Urinary bladder (tissue), 4 donors: ENCODE data around the gene SFRP2. TPM values are rescaled to one million over a fixed set of nuclear protein-coding genes. Genes with fewer than 3 reads are reported as not detected.

Source experiments
- DNase-seq: peaks from one replicate; pipeline ENCODE4 v3.0.0-alpha.2; 2015; ENCODE audit errors: extremely low spot score
- H3K27ac ChIP-seq: one replicate; pipeline ENCODE4 v1.5.1; 2013; ENCODE audit warnings: low read depth, mild to moderate bottlenecking, moderate library complexity
- H3K36me3 ChIP-seq: one replicate; pipeline ENCODE4 v1.6.1; 2013; ENCODE audit warnings: mild to moderate bottlenecking, moderate library complexity; ENCODE audit not compliant: insufficient read depth
- H3K4me1 ChIP-seq: one replicate; pipeline ENCODE4 v1.6.1; 2013; ENCODE audit warnings: mild to moderate bottlenecking, moderate library complexity; ENCODE audit not compliant: insufficient read depth
- H3K4me3 ChIP-seq: one replicate; pipeline ENCODE4 v1.5.1; 2013; ENCODE audit warnings: low read depth, low read length
- WGBS: extraction: QIAGEN DNeasy Blood & Tissue Kit; methylation state at CpG from one replicate; pipeline ENCODE4 v1.1.7; 2013; 5-methylcytosine and 5-hydroxymethylcytosine counted together
- polyA plus RNA-seq: library from polyadenylated mRNA; stranded (reverse); fragments of 200-250 nt; gene quantifications from one replicate; pipeline ENCODE4 v1.2.3, GENCODE V29; 2013
- total RNA-seq: library from RNA; depleted of rRNA; stranded (reverse); fragments of >200 nt; gene quantifications from one replicate; pipeline ENCODE4 v1.2.3, GENCODE V29; 2014
- donor health status: healthy with polysubstance abuse.
- donor health status: healthy.

Gene SFRP2, protein sequence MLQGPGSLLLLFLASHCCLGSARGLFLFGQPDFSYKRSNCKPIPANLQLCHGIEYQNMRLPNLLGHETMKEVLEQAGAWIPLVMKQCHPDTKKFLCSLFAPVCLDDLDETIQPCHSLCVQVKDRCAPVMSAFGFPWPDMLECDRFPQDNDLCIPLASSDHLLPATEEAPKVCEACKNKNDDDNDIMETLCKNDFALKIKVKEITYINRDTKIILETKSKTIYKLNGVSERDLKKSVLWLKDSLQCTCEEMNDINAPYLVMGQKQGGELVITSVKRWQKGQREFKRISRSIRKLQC
- total RNA-seq (119 TPM), polyA plus RNA-seq (62.9 TPM)

DNA sequence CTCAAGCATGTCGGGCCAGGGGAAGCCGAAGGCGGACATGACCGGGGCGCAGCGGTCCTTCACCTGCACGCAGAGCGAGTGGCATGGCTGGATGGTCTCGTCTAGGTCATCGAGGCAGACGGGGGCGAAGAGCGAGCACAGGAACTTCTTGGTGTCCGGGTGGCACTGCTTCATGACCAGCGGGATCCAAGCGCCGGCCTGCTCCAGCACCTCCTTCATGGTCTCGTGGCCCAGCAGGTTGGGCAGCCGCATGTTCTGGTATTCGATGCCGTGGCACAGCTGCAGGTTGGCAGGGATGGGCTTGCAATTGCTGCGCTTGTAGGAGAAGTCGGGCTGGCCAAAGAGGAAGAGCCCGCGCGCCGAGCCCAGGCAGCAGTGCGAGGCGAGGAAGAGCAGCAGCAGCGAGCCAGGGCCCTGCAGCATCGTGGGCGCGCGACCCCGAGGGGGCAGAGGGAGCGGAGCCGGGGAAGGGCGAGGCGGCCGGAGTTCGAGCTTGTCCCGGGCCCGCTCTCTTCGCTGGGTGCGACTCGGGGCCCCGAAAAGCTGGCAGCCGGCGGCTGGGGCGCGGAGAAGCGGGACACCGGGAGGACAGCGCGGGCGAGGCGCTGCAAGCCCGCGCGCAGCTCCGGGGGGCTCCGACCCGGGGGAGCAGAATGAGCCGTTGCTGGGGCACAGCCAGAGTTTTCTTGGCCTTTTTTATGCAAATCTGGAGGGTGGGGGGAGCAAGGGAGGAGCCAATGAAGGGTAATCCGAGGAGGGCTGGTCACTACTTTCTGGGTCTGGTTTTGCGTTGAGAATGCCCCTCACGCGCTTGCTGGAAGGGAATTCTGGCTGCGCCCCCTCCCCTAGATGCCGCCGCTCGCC lies at the start of gene SFRP2:
SFRP2 (minus strand) TSS at position 671 of the 864 bp plus-strand sequence; CDS start at position 423, 248 bp downstream.
- Histone ChIP-seq H3K27ac (no peak within 1 kb of the TSS), H3K36me3 (no peaks in the 10 kb centered on the region), H3K4me1 (peaks cover 2% of the 10 kb centered on the region), H3K4me3 (peak within 1 kb of the TSS; percentile 39)
- WGBS, result 2% methylated on average over 72 of the region's 72 CpGs
- no peak for DNase-seq

DNA sequence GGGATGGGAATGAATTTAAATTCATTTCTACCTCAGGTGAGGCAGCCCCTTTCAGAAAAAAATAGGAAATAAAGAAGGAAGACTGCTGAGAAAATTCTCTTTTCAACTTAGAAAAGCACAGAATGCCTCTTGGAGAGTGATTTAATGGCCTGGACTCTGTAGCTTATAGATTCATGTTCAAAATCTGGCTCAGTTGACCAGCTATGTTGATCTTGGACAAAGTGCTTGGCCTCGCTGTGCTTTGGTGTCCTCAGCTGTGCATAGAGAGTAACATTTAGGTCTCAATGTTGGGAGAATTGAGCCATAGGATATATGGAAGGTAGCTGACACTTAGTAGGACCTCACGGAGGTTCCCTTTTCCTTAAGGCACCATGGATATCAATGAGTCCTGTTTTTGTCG lies 49.7 kb upstream of the SFRP2 start:
- Histone ChIP-seq H3K4me3 (no peak overlapping the region), H3K36me3 (no peaks in the 10 kb centered on the region), H3K4me1 (no peaks in the 10 kb centered on the region), H3K27ac (no peak overlapping the region)
- WGBS, result 71% methylated on average over 3 of the region's 3 CpGs
- DNase-seq, result no peak

DNA sequence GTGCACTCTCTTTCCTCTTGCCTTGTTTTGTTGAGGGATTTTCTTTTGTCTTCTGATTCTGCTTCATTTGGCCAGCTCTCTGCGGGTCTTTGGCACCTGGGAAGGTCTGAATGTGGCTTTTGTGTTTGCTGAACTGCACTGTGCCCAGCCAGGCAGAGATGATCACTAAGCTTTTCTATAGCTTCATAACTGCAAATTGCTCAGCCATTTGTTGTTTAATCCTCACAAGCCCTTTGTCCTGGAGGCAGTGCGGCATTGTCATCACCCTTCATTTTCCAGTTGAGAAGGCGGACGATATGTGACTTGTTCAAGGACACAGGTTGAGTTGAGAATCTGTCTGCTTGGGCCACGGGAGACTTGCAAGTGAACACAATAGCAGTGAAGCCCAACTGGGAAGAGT lies 46.0 kb upstream of the SFRP2 start:
- 92% methylated on average over 5 of the region's 5 CpGs for WGBS
- no peaks in the 10 kb centered on the region for H3K36me3 ChIP-seq
- no peak overlapping the region for H3K4me3 ChIP-seq
- no peaks in the 10 kb centered on the region for H3K4me1 ChIP-seq
- H3K27ac ChIP-seq, result no peak overlapping the region
- no peak for DNase-seq

DNA sequence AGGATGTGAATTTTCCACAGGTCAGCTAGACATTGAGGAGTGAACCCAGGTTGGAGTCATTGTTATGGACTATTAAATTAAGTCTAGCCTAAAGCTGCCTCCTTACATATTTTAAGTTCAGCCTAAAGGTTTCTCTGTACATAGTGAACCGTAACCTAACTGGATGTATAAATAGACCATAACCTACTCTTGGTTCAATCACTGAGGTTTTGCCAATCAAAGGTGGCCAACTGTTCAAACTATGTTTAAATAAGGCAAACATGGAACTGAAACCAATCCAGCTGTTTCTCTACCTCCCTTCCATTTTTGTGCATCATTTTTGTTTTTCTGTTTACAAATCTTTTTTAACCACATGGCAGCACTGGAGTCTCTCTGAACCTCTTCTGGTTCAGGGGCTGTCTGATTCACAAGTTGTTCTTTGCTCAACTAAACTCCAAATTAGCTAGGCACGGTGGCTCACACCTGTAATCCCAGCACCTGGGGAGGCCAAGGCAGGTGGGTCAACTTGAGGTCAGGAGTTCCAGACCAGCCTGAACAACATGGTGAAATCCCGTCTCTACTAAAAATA lies 43.9 kb upstream of the SFRP2 start:
- Histone ChIP-seq H3K4me3 (no peak overlapping the region), H3K27ac (no peak overlapping the region), H3K4me1 (no peaks in the 10 kb centered on the region), H3K36me3 (no peaks in the 10 kb centered on the region)
- 95% methylated on average over 3 of the region's 3 CpGs for WGBS
- no peak for DNase-seq

DNA sequence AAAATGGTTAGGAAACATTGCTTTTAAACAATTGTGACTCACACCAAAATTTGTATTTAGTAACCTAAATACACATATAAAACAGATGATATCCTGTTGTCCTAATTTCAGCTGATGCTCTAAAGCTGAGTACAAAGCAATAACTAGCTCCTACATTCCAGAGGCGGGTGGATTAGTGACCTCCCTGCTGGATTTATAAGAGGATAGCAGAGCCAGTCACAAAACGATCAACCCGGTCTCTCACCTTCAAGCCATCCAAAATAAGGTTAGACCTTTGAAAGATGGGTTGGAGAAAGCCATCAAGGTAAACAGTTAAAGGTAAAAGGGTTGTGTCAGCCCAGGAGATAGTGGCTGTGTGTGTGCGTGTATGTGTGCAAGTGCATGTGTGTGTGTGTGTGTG lies 43.2 kb upstream of the SFRP2 start:
- DNase-seq, result no peak
- 66% methylated on average over 4 of the region's 4 CpGs for WGBS
- Histone ChIP-seq H3K4me1 (no peaks in the 10 kb centered on the region), H3K36me3 (no peaks in the 10 kb centered on the region), H3K27ac (no peak overlapping the region), H3K4me3 (no peak overlapping the region)

DNA sequence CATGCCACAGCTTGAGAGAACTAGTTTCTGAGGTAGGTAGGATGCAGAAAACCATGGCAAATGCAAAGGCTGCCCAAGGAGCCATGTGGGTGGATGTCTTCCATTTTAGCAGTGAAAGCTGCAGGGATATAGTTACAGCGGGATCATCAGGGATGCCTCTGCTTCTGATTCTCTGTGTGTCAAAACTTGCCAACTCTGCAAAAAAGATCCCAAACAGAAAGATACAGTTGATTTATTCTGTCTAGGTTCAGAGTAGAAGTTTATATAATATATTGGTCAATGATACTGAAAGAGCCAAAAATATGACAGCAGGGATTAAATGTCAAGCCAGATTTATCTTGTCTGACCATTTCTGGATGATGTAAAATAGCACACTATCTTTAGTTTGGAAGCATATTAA lies 42.4 kb upstream of the SFRP2 start:
- Histone ChIP-seq H3K27ac (no peak overlapping the region), H3K4me3 (no peak overlapping the region), H3K4me1 (no peaks in the 10 kb centered on the region), H3K36me3 (no peaks in the 10 kb centered on the region)
- 44% methylated on average over 1 of the region's 1 CpG for WGBS
- no peak for DNase-seq

DNA sequence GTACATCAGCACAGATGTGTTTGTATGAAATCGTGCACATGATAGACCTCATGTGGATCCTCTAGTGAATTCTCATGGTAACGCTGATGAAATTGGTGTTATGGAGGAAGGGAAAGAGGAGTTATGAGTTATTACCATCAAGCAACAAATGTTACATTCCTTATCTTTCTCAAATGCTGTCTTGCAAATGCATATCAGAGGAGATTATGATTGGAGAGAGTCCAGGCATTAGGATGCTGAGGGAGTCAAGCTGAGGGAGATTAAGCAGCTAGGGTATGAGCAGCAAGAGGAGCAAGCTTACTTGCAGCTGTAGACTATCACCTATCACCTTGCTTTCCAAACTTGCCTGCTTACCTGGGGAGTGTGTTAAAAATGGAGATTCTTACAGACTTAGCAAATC lies 36.8 kb upstream of the SFRP2 start:
- Histone ChIP-seq H3K36me3 (no peaks in the 10 kb centered on the region), H3K4me3 (no peak overlapping the region), H3K27ac (no peak overlapping the region), H3K4me1 (no peaks in the 10 kb centered on the region)
- WGBS, result 41% methylated on average over 2 of the region's 2 CpGs
- peak; percentile 41 for DNase-seq

DNA sequence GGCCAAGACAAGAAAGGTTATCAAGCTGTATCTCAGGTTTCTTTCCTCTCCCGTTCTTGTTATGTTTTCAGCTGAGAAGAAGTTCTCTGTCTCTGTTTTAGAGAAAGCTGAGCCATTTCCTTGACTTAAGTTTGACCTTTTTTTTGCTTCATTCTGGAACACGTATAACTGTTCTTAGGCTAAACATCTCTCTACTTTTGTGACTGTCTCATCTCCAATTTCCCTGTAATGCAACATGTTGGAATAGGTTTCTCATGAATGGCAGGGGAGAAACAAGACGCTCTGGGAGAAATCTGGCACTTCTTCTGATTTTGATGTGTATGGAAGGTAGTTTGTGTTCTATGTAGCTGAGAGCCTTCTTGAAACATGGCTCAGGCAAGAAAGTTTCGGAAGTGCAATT lies 36.2 kb upstream of the SFRP2 start:
- Histone ChIP-seq H3K4me3 (no peak overlapping the region), H3K4me1 (no peaks in the 10 kb centered on the region), H3K36me3 (no peaks in the 10 kb centered on the region), H3K27ac (no peak overlapping the region)
- 55% methylated on average over 4 of the region's 4 CpGs for WGBS
- peak; percentile 17 for DNase-seq

DNA sequence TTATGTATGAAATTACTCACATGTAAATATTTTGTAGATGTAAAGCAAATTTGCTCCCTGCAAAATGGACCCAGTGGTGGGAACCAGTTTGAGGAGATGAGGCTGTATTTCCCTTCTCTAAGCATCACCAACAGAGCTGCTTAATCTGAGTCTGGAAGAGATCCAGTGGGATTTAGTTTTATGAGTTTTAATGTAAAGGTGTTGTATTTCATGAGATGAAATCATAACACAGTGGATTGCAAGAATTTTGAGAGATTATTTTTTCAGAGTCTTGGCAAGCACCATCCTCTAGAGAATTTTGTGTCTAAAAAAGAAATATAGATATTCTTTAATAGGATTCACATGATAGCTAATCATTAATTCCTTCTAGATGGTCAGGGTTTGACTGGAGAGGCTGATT lies 35.6 kb upstream of the SFRP2 start:
- H3K4me3 ChIP-seq, result no peak overlapping the region
- H3K4me1 ChIP-seq, result no peaks in the 10 kb centered on the region
- peak; percentile 41 for DNase-seq
- no peaks in the 10 kb centered on the region for H3K36me3 ChIP-seq
- no peak overlapping the region for H3K27ac ChIP-seq

DNA sequence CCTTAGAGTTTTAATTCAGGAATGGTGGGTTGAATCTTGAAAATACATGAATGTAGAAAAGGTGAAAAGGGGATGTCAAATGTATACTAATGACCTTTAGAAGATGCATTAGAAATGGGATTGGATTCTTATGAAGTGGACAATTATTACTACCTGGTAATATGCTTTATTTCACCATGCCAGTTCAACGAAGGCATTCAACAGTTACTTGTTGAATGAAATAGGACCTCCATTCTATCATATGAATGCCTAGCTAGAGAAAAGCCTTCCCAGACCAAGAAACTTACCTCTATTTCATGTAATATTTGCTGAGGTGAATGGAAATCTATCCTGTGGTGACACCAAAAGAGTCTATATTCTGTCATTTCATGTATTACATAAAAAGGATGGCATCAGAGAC lies 34.6 kb upstream of the SFRP2 start:
- H3K4me3 ChIP-seq, result no peak overlapping the region
- WGBS, result 92% methylated on average over 1 of the region's 1 CpG
- H3K36me3 ChIP-seq, result no peaks in the 10 kb centered on the region
- H3K4me1 ChIP-seq, result no peaks in the 10 kb centered on the region
- H3K27ac ChIP-seq, result no peak overlapping the region
- no peak for DNase-seq

DNA sequence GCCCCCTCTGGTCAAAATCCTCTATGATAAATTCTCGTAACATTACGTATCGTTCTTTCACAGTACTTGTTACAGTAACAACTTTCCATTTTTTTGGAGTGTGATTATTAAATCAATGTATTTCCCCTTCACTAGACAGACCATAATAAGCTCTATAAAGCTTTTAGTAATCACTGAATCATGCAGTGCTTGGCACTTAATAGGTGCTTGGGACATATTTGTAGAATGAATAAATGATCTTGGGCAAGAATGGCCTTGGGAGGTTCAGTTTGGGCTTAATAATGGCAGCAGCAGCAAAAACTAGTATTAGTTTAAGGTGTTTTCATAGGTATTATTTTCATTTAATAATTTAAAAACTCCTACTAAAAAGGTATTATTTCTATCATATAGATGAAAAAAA lies 33.4 kb upstream of the SFRP2 start:
- Histone ChIP-seq H3K27ac (no peak overlapping the region), H3K36me3 (no peaks in the 10 kb centered on the region), H3K4me3 (no peak overlapping the region), H3K4me1 (no peaks in the 10 kb centered on the region)
- whole genome bisulfite sequencing, result 65% methylated on average over 3 of the region's 3 CpGs
- no peak for DNase-seq

DNA sequence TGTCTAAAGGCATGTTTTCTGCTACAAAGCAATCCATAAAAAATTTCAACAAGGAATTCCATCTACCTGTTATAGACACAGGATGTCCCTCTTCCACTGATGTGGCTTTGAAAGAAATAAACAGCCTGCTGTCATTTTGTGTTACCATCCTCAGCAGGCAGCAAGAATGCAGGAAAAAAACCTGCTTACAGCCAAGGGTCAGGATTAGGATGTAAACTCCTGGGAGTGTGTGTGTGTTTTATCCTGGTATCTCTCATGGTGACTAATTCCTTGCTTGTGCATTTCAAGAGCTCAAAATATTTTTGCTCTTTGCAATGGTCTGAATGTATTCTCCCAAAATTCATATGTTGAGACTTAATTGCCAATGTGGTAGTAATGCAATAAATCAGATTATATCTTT lies 28.6 kb upstream of the SFRP2 start:
- DNase-seq, result no peak
- no peaks in the 10 kb centered on the region for H3K4me1 ChIP-seq

DNA sequence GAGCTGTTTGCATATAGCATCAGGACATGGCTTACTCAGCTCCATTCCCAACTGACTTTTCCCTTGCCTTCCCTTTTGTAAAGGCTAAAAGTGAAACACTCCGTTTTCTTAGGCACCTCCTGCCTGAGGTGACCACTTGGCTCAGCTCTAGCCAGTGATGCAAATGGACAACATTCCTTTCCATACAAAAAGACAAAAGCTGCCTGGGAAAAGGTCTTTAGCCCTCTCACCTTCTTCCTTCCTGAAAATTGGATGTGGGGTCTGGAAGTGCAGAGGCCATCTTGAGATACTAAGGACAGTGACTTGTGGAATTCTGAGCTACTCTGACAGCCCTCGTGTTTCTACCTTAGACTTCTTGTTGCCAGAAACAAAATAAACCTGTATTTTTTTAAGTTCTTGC lies 27.7 kb upstream of the SFRP2 start:
- Histone ChIP-seq H3K4me1 (no peaks in the 10 kb centered on the region), H3K27ac (no peak overlapping the region), H3K36me3 (no peaks in the 10 kb centered on the region), H3K4me3 (no peak overlapping the region)
- 59% methylated on average over 2 of the region's 2 CpGs for WGBS
- DNase-seq, result no peak

More for the DNA sequence above, 28.6 kb upstream of the SFRP2 start:
- no peaks in the 10 kb centered on the region for H3K36me3 ChIP-seq
- H3K27ac ChIP-seq, result no peak overlapping the region
- H3K4me3 ChIP-seq, result no peak overlapping the region

DNA sequence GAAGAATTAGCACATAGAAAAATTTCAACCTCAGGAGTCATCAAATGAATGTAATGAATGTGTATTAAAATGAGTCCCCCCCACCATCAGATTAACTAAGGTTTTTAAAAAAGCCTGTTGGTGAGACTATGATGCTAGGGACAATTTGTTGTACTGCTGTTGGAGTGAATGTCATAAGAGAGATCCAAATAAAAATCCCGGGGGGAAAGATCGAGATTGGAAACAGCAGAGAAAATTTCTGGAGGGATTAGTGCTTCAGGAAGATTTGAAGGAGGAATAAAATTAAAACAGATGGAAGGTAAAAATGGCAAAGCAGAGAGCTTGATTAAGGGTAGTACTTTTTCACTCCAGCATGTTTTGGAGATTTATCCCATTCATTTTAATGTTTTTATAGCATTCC lies 25.9 kb upstream of the SFRP2 start:
- 60% methylated on average over 2 of the region's 2 CpGs for WGBS
- H3K36me3 ChIP-seq, result no peaks in the 10 kb centered on the region
- no peaks in the 10 kb centered on the region for H3K4me1 ChIP-seq
- no peak overlapping the region for H3K4me3 ChIP-seq
- DNase-seq, result no peak
- no peak overlapping the region for H3K27ac ChIP-seq
